GM10266 (cell line): ENCODE measurements around the gene NET1.

Experiments used
- DNase-seq: peaks from one replicate; pipeline ENCODE4 v3.0.0; 2012; ENCODE audit errors: extremely low spot score
- TF ChIP-seq, protein P1 (sequence below): IDR thresholded peaks from 2 replicates; pipeline ENCODE4 v1.5.1; 2012; ENCODE audit warnings: mild to moderate bottlenecking, low read depth; ENCODE audit not compliant: control insufficient read depth, insufficient read depth; ENCODE audit errors: missing control alignments

The NET1 gene

DNA sequence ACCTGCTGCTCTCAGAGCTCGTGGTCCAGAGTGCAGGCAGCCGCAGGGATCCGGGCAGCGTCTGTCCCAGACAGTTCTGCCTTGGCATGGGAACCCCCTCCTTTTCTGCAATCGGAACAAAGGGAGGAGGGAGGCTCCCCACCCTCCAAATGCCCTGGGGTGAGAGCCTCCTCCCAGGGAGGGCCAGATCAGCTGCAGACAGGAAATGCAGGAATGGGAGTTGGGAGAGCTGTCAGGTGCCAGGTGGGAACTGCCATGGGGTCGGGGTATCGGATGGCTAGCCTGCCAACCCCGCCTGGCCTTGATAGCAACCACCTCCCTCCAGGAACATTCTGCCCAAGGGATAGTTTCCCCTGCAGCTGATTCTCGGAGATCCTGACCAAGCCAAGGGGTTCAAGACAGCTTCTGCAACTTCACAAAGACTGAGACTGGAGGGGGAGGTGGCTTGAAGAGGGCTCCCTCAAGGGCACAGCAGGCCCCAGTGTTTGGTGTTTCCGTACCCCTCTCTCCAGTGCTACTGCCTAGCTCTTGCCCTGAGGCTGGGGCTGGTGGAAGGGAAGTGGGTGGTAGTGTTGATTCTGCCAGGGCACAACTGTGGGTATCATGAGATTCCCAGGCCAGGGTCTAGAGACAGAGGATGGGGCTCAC lies 87.3 kb downstream of the NET1 start, which contains the start of gene CALML5:
Gene CALML5, minus strand, starts transcription at position 78 of the 648 bp plus-strand sequence. CDS start 132 bp downstream, outside the sequence.
- TF ChIP-seq, protein P1, sequence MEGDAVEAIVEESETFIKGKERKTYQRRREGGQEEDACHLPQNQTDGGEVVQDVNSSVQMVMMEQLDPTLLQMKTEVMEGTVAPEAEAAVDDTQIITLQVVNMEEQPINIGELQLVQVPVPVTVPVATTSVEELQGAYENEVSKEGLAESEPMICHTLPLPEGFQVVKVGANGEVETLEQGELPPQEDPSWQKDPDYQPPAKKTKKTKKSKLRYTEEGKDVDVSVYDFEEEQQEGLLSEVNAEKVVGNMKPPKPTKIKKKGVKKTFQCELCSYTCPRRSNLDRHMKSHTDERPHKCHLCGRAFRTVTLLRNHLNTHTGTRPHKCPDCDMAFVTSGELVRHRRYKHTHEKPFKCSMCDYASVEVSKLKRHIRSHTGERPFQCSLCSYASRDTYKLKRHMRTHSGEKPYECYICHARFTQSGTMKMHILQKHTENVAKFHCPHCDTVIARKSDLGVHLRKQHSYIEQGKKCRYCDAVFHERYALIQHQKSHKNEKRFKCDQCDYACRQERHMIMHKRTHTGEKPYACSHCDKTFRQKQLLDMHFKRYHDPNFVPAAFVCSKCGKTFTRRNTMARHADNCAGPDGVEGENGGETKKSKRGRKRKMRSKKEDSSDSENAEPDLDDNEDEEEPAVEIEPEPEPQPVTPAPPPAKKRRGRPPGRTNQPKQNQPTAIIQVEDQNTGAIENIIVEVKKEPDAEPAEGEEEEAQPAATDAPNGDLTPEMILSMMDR: no peak
- DNase-seq: no peak

DNA sequence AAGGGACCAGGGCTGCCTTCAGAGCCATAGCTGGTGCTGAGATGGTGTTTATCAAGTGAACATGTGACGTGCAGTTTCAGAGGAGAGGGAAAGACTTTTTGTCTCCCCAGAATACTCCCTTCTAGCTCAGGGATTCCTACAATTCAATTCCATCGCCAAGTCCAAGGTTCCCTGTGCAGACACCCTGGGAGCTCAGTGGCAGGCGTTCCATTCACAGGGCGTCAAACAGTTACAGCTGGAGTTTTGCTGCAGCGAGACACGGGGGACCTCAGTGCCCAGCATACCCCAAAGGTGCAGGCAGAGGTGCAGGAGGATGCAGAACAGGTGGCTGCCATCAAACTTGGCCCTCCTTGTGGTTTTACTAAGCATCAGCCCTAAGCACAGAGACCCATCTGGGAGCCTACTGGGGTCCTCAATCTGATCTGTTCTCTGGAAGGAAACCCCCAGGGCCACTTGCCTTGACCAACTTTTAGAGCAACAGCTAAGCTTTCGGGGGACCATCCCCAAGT lies 87.9 kb downstream of the NET1 start:
- TF ChIP-seq, protein P1: no peak
- DNase-seq: no peak

DNA sequence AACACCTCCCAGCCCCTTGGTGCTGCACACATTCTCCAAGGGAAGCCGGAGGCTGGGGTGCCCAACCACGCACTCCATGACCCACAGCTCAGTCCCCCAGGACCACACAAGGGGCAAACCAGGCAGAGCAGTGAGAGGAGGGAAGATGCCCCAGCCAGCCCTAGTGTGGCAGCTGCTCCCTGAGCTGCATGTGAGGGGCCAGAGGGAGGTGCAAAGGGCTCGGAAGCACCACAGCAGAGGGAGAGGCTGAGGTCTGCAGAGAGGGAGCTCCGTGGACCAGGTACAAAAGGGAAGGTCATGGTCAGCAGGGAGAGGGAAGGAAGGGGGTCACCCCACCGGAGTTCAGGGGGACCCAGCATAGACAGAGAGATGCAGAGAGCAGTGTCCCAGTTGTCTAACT lies 88.6 kb downstream of the NET1 start:
- DNase-seq: no peak
- TF ChIP-seq, protein P1: no peak

DNA sequence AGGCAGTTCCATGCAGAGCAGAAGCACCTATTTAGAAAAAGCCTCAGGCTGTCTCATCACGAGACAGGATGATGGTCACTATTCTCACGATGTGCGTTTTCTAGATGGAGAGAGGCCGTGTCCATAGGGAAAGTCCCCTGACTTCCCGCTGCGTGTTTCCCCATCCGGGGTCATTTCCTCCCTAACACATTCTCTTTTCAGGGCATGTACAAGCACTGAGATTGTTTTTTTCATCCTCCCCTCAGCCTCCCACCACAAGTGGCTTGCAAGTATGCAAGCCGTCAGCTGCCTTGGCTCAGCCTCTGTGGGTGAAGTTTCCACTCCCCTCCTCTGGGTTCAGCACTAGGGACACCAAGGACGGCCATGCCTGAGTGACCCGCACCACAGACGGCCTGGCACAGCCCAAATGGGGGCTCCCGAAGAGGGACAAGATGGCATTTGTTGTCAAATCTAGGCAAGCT lies 89.7 kb downstream of the NET1 start:
- TF ChIP-seq, protein P1: no peak
- DNase-seq: no peak

DNA sequence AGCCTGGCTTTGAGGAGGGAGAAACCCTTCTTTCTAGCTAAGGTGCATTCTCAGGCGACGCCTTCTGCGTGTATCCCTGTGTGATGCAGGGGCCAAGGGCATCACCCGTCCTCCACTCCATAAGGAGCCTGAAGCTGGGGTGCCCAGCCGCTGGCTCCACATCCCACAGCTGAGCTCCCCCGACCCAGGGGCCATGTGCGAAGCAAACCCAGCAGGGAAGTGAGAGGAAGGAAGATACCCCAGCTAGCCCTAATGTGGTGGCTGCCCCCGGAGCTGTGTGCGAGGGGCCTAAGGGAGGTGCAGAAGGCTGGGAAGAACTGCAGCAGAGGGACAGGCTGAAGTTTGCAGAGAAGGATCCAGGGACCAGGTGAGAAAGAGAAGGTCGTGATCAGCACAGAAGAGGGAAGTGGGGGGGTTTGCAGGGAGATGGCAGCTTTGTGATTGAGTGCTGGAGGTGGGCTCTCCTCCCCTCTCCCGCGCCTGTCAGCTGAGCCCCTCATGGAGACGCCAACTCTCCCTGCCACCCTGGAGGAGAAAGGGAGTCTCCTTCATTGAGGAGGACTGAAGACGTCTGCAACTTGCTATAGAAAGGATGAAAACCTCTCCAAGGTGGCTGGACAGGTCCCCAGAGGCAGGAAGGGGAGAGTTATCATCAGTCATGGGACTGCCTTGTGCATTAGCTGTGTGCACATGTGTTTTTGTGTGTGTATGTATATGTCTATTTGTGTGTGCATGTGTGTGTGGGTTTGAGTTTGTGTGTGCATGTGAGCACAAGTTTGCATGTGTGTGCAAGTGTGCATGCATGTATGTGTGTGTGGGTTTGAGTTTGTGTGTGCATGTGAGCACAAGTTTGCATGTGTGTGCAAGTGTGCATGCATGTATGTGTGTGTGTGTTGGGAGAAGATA lies 90.5 kb downstream of the NET1 start:
- TF ChIP-seq, protein P1: no peak
- no peak for DNase-seq

DNA sequence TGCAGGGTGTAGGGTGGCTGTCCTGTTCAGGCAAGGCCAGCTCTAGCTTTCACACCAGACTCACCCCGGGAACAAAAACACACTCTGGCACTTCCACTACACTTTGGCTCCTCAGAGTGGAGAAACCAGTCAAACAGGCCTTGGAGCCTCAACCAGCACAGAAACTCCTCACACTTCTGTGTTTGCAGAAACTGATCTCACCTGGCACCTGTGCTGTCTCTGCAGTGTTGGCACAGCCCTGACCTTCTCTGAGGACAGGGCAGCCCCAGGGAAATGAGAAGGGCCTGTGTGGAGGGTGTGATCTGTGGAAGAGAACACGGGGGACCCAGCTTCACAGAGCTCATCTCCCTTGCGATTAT lies 91.1 kb downstream of the NET1 start:
- DNase-seq: no peak
- TF ChIP-seq, protein P1: no peak
